Measurements from ENCODE around the gene COQ6.

GRCh38 chr14:73965216-73965615 lies 15.1 kb downstream of the COQ6 start:
- TF ChIP-seq GATA2 (IDR thresholded peaks at IDR 0.05; ENCODE audit: low read depth, low read length) = no peak
- no peak for TF ChIP-seq GATA3 (IDR thresholded peaks at IDR 0.05; ENCODE audit: low read depth, low read length)
